MM.1S (cell line): Measurements from ENCODE around the gene EFCAB6.

Experiments used
- CTCF ChIP-seq: fragments of 300-600 bp; sonication (generic); IDR thresholded peaks from 2 replicates; pipeline ENCODE4 v1.5.1; 2016; ENCODE audit warnings: antibody characterized with exemption, low read length, mixed read lengths
- EZH2 ChIP-seq: fragments of 300-600 bp; sonication (generic); optimal IDR thresholded peaks from 2 replicates; pipeline ENCODE3; 2017; ENCODE audit warnings: low read depth, mild to moderate bottlenecking, antibody characterized with exemption, low read length, mixed read lengths
- EZH2phosphoT487 ChIP-seq: fragments of 300-600 bp; sonication (generic); IDR thresholded peaks from 2 replicates; pipeline ENCODE4 v1.6.1; 2018; ENCODE audit warnings: antibody characterized with exemption, low read length

- TF ChIP-seq CTCF (peak; percentile 51), EZH2phosphoT487 (no peak), EZH2 (no peak)
These were observed 14.3 kb upstream of the EFCAB6 start for GRCh38 chr22:43826142-43827002.
